ENCODE data around the gene TMEM126B.

TMEM126B gene

DNA sequence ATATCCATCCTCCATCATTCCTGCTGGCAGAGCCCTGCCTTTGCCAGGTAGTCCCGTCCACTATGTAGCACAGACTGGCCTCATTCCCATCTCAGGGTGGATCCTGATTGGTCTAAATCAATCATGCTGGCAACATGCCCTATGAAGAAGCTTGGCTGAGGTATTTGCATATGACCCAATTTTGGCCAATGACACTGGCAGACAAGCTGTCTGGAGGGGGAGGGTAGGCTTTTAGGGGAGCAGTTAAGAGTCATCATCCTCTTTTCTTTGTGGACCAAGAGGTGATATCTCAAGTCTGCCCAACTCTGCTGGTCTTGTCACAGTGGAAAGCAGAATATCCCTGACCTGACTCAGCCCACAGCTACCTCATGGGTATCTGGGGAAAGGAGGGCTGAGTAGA is 52.5 kb downstream of the TMEM126B start:
- H3K27ac ChIP-seq, result no peak overlapping the region
- ChIA-PET POLR2A (ENCODE audit: low non-redundant PET) (no interaction called here), CTCF (no interaction called here)
- no peak for DNase-seq (ENCODE audit: low spot score)
- TF ChIP-seq, protein P1, sequence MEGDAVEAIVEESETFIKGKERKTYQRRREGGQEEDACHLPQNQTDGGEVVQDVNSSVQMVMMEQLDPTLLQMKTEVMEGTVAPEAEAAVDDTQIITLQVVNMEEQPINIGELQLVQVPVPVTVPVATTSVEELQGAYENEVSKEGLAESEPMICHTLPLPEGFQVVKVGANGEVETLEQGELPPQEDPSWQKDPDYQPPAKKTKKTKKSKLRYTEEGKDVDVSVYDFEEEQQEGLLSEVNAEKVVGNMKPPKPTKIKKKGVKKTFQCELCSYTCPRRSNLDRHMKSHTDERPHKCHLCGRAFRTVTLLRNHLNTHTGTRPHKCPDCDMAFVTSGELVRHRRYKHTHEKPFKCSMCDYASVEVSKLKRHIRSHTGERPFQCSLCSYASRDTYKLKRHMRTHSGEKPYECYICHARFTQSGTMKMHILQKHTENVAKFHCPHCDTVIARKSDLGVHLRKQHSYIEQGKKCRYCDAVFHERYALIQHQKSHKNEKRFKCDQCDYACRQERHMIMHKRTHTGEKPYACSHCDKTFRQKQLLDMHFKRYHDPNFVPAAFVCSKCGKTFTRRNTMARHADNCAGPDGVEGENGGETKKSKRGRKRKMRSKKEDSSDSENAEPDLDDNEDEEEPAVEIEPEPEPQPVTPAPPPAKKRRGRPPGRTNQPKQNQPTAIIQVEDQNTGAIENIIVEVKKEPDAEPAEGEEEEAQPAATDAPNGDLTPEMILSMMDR (conservative IDR thresholded peaks at IDR 0.05; ENCODE audit: low read depth), result no peak

DNA sequence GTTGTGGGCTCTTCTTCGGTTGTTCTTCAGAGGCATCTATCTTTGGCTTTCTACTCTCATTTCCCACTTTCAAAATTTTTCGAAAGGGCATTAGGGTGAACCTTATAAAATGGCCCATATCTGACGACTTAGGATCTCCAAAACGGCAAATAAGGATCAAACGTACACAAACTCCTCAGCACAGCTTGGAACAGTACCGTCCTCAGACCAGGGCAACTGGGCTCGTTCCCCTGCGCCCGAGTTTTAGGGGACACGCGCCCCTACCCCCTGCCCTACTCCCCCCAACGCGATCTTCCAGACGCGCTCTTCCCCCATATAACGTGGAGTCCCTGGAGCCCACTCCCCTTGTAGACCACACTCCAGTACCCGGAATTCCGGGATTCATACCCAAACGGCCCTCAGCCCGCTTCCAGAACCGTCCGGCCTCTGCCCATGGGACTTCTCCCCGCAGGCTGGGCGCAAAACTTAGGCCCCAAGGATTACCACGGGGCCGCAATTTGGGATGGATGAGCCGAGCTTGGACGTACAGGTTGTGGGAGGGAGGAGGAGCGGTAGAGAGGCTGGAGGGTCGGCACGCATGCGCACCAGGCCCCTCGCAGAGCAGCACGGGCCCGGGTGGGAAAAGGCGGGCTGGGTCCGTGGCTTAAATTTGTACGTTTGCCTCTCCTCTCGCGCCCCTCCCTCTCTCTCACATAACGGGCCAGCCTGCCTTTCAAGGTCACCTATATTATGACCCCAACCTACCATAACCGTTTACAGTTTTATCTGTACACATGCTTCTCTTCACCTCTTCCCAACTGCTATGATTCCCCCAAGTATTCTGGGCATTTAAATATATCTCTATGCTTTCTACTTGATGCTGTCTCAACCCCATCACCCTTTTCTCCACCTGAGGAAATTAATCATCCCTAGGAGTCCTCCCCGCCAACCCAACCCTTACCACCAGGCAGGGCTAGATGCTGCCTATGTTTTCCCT is 54.2 kb downstream of the TMEM126B start:
- TF ChIP-seq, protein P1 (conservative IDR thresholded peaks at IDR 0.05; ENCODE audit: low read depth), result no peak
- POLR2A ChIA-PET (ENCODE audit: low non-redundant PET), result no interaction called here
- DNase-seq (ENCODE audit: low spot score), result no peak
- H3K27ac ChIP-seq, result no peak overlapping the region
- CTCF ChIA-PET, result interaction anchor here (1.3 kb wide), 1 partner anchor 12 kb away, joined by 4 read pairs; no protein-coding TSS in a partner anchor

DNA sequence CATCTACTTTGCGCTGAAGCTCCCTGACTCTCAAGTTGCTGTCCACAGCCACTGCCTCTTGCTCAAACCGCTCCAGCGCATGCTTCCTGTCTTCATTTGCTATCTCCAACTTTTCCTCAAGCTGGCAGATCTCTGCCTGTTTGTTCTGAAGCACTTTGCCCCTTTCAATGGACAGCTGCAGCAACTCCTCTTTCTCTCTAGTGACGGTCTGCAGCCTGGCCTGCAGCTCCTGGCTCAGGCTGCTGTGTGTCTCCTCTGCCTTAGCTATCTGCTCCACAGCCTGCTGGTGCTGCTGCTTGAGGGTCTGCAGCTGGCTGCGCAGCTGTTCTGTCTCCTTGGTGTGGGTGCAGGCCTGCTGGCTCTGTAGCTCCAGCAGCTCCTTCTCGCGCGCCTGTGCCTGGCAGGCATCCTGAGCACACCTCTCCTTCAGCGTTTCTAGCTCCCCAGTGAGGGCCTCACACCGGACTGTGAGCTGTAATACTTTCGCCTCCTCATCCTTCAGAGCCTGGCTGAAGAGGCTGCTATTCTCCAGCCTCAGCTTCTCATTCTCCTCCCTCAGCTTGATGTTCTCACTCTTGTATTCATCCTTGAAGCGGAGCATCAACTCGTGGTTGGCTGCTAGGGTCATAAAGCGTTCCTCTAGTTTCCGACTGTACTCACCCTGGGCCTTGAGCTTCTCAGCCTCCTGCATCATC is 56.9 kb downstream of the TMEM126B start:
- no peak for DNase-seq (ENCODE audit: low spot score)
- POLR2A ChIA-PET (ENCODE audit: low non-redundant PET), result no interaction called here
- no peak overlapping the region for H3K27ac ChIP-seq
- TF ChIP-seq, protein P1 (conservative IDR thresholded peaks at IDR 0.05; ENCODE audit: low read depth), result no peak
- CTCF ChIA-PET, result interaction anchor here (0.6 to 0.9 kb wide), 2 partner anchors 10 to 806 kb away, joined by 3 to 4 read pairs; no protein-coding TSS in a partner anchor

DNA sequence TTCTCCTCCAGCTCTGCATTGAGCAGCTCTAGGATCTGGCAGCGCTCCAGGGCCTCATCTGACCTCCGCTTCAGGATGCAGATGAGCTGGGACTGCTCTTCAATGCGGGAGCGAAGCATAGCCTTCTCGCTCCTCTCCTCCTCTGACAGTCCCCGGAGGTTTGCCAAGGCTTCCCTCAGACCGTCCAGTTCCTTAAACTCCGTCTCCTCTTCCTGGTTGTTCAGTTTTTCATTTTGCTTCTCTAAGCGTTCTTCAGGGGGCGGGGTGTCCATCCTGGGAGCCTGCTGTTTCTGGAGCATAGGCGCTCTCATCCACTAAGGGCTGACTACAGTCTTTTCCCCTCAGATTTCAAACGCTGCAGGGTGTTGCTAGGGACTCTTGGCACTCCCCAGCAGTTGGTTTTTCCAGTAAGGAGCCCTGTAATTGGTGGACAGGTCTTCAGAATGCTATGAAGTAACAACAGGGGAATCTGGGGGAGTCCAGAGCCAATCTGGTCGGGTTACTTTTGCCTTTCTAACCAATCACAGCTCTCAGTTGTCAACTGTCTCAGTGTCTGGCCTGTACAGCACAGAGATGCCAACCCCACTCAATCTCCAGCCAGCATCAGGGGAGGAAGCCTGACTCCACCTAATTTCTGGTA is 57.5 kb downstream of the TMEM126B start, which contains the start of gene CCDC89:
CCDC89 (minus strand) TSS at position 376 of the 640 bp plus-strand sequence; CDS start at position 311, 65 bp downstream.
- no peak for DNase-seq (ENCODE audit: low spot score)
- ChIA-PET POLR2A (ENCODE audit: low non-redundant PET) (no interaction called here), CTCF (interaction anchor here (0.6 to 0.9 kb wide), 2 partner anchors 9 to 169 kb away, joined by 3 read pairs; no protein-coding TSS in a partner anchor)
- TF ChIP-seq, protein P1 (conservative IDR thresholded peaks at IDR 0.05; ENCODE audit: low read depth), result no peak
- H3K27ac ChIP-seq, result no peak within 1 kb of the TSS

Data from RWPE1 (cell line).